Measurements from ENCODE around the gene ZCCHC24.
"Not testable (repeated sequence)": the region's sequence is repeated elsewhere in the genome, so short reads cannot be mapped to it uniquely, and the experiment has no call there.

DNA sequence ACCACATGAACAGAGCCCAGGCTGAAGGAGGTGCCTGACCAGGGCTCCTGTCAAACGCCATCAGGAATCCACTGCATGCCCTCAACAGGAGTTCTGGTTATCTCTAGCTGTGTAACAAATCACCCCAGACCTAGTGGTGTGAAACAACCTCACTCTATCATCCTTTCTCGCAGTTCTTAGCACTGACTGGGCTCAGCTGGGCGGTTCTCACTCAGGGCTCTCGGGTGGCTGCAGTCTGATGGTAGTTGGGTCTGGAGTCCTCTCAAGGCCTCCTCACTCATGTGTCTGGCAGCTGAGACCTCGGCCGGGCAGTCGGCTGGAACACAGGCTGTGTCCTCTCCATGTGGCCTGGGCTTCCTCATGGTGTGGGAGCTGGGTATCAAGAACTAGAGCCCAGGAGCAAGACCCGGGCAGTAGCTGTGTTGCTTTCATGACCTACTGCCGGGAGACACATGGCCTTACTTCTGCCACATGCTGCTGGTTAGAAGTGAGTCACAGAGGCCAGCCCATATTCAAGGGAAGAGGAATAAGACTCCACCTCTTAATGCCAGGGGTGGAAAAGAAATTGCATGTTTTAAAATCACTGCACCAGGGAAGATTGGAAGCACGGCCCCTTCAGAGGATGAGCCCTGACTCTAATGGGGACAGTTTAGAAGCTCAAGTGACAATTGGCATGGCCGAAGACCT, 107.5 kb downstream of the ZCCHC24 start:
- TF ChIP-seq CTCF (conservative IDR thresholded peaks at IDR 0.05); EZH2 (IDR thresholded peaks at IDR 0.05; ENCODE audit: low read depth): not testable (repeated sequence)

Measured in PC-9 (cell line).